ENCODE results near the gene DOCK2.

DOCK2 gene

GRCh38 chr5:169691471-169691870, 54.4 kb downstream of the DOCK2 start:
- DNase-seq (ENCODE audit: low spot score), result no peak

- no peak for DNase-seq (ENCODE audit: low spot score)
Observed at GRCh38 chr5:169694091-169694625, 57.1 kb downstream of the DOCK2 start.

DNA sequence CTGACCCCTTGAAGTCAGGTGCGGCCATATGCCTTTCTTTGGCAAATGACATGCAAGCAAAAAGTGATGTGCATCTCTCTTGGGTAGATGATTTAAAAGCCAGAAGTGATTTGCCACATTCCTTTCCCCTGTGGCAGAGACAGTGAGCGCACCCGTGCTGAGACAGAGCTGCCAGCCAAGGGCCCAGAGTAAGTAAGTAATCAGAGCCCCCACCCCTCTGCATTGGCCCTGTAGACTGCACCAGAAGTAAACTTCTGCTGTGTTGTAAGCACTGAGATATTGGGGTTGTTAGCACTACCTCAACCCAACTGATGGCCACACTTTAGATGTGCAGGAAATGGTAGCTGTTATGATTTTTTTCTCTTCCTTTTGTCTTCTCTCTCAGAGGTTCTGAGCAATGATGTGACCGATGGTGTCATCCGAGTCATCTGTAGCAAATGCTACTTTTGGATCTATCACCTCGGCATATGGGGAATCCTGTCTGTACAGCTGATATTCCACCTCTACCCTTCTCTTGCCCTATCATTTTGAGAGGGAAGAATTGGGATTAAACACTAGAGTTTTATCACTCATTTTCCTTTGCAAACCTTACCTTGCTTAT, 58.0 kb downstream of the DOCK2 start:
- DNase-seq (ENCODE audit: low spot score), result no peak

DNA sequence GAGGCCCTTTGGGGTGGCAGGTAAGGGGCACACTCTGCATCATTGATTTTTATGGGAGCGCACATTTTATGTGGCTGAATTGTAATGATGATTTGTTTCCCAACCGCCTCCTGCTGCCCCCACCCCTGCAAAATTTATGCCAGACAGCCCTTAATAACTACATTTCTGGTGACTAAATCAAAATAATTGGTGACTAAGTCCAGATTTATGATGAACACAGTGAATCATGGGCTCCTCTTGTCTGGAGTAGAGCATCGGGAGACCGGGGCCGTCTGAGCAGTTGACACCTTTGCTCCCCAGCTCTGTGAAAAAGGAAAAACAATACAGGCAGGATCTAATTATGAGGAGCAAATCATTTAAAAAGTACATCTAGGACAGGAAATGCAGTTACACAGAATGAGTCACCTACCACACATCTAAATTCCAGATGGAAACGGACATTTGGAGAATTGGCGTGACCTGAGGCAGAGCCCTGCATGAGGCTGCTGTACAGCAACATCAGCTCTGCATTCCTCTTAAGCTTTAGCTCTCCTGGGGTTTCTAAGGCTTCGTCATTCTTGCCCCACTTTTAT, 58.9 kb downstream of the DOCK2 start:
- DNase-seq (ENCODE audit: low spot score), result no peak

DNA sequence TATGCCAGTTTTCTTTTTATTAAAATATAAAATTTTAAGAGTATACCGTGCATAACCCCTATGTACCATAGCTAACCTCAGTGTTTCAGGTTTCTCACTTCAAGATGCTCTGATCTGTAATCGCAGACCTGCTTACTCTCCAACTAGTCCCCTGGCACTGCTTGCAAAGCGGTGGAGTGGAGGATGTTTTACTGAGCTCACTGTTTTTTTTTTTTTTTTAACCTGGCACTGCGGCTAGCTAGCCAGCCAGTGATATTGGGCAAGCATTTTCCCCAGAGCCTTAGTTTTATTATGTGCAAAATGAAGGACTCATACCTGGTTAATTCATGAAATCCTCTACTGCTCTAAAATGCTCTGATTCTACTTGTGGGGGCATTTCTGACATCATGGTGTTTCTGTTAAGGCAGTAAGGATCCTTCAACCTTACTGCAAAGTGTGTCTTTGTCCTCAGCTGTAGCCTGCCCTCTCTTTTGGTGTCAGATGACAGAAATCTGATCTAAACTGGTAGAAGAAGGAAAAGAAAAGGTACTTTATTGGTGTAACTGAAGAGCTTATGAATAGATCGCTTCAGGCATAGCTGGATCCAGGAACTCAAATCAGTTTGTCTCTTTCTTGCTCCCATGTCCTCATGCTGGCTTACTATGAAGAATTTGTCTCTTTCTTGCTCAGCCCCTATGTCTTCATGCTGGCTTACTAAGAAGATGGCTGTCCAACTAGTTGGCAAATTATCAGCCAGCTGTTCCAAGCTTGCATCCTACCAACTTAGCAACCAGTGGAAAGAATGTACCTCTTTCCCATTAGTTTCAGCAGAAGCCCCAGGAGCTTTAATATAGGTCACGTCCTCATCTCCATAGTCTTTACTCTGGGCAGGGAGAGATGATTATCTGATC, 59.8 kb downstream of the DOCK2 start:
- DNase-seq (ENCODE audit: low spot score), result no peak

DNA sequence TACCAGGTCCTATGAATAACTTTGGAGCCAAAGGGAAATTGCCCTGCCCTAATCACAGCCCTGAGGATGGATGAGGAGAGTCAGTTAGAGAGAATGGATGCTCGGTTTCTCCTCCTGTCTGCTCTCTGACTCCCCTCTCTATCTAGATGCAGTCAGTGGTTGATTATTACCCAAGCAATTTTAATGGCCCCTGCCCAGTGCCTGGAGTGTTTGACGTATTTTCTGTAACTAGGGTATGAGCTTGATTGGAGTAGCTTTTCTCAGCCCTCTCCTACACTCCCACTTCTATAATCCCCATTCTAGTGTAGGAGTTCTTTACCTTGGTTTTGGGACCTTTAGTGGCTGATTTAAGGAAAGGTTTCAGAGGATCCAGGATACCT, 60.4 kb downstream of the DOCK2 start:
- DNase-seq (ENCODE audit: low spot score), result no peak

DNA sequence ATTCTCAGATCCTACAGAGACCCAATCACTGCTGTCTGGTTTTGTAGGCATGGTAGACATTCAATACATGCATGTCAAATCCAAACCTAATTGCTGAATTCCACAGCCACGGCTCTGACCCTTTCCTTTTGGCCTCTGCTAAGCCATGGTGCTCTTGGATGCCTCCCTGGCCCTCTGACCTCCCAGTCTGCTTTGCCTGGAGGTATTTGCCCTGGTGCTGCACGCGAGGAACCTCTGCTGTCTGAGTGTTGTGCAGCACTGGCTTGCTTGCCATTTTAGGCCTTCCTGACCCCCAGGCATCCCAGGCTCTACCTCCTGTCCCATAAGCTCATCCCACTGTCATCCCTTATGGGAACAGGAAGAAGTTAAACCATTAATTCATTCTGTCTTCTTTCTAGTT, 60.9 kb downstream of the DOCK2 start:
- no peak for DNase-seq (ENCODE audit: low spot score)

DNA sequence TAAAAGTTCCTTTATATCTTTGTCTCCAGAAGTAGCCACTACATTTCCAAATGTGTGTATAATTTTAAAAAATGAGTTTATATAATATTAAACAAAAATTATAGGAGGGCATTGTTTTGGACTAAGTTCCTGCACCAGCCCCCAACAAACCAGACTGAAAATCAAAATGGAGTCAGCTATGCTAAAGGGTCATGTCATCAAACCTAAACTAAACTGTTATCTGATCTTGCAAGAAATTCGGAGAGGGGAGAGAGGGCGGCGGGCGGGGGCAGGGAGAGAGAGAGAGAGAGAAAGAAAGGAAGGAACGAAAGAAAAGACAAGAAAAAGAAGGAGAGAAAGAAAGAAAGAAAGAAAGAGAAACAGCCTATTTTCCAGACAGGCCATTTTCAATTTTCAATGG, 63.5 kb downstream of the DOCK2 start:
- no peak for DNase-seq (ENCODE audit: low spot score)

DNA sequence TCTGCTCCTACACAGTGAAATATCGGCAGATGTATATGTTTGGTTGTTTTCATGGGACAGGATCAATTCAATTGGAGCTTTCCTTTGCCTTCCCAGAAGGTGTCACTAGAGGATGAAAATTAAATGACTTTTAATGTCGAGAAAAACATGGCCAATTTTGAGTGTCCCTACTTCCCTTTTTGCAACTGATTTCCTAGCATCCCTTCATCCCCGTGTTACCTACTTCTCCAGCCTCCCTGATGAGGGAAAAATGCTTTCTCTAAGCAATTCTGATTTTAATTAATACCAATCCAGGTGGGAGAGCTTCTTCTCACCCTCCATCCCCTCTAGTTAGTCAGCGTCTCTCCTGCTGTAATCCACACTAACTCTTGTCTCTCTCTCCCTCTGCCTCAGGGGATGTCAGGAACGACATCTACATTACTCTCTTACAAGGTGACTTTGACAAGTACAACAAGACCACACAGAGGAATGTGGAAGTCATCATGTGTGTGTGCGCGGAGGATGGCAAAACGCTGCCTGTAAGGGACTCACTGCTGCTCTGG, 64.9 kb downstream of the DOCK2 start:
- no peak for DNase-seq (ENCODE audit: low spot score)

- no peak for DNase-seq (ENCODE audit: low spot score)
Observed at GRCh38 chr5:169702693-169703481, 65.8 kb downstream of the DOCK2 start.

DNA sequence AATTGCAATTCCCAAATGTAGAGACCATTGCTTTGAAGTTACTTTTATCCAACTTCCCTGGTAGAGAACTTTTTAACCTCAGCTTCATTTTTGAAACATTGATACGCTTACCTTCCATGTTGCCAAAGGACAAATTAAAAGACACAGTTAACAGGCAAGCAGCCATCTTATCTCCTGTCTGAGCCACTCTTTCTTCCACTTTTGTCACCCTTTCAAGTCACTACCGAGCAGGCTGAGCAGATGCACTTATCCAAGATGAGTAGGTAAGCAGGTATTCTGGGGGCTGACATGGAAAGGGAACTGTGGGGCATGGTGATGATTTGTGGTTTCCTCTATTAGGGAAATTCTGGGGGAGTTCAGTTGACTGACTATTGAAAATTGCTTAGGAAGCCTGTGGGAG, 66.7 kb downstream of the DOCK2 start:
- no peak for DNase-seq (ENCODE audit: low spot score)

DNA sequence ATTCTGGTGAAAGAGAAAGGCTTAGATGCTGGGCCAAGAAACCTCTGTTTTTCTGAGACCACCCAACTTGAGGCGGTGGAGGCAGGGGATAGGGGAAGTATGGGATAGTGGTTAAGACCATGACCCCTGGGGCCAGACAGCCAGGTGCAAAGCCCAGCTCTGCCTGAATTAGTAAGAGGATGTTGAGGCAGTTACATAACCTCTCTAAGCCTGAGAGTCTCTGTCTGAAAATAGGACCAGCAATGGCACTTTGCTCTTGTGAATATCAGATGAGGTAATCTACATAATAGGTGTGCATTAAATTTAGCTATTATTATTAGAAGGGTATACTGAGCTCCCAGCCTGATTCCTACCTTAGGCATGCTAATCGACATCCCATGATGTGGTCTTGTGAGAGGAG, 68.2 kb downstream of the DOCK2 start:
- DNase-seq (ENCODE audit: low spot score), result no peak

DNA sequence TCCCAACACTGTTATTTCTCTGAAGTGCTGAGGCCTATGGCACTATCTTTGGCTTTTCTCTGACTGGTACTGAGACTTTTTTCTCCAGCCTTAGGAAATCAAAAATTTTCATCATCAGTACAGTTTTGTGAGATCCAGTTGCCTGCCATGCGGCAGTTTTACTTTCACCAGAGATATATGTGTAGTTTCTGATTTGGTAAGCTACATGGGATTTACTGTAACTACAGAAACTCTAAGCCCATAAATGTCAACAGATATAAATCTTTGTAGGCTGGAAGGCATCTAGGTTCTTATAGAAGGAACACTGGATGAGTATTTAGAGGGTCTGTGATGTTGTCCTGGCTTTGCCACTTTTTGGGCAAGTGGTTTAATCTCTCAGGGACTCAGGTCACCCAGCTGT, 69.0 kb downstream of the DOCK2 start:
- DNase-seq (ENCODE audit: low spot score), result no peak

- no peak for DNase-seq (ENCODE audit: low spot score)
Observed at GRCh38 chr5:169706758-169707450, 69.8 kb downstream of the DOCK2 start.

- no peak for DNase-seq (ENCODE audit: low spot score)
Observed at GRCh38 chr5:169707686-169708085, 70.6 kb downstream of the DOCK2 start.

DNA sequence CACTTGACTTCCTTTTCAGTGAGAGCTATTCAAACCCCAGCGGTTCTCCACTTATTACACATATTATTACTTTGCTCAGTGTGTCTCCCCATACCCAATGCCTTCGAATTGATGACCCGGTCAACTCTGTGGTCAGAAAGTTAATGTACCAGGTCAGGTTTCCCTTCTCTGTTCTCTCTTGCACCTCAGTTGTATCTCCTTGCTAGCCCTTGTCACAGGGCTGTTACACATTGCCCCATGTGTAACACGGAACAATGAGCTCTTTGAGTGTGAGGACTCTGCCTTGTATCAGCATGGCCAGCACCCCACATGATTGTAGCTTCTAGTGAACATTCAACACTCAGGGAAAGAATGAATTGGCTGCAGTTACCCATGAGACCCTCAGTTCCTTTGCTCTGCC, 73.6 kb downstream of the DOCK2 start:
- no peak for DNase-seq (ENCODE audit: low spot score)

DNA sequence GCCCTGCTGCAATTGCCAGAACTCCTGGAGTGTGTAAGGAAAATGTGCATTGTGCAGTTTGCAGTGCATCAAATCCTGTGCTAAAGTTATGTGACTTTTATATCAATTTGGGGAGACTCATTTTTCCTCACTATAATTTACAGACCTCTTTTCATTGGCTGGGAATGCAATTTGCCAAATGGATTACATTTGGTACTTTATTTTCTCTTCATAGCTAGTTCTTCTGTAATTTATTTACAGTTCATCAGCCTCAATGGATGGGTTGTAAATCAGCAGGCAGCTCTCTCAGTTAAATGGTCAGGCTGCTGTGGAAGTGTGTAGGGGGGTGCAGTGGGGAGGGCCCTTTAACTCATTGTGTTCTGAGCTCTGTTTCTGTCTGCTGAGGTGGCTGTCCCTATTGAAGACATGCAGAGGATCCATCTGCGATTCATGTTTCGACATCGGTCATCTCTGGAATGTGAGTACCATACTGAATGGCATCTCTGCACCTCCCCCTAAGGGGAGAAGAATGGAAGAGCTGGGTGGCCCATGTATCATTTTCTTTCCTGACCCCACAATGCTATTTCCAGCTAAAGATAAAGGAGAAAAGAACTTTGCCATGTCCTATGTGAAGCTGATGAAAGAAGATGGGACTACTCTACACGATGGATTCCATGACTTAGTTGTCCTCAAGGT, 74.6 kb downstream of the DOCK2 start:
- no peak for DNase-seq (ENCODE audit: low spot score)

DNA sequence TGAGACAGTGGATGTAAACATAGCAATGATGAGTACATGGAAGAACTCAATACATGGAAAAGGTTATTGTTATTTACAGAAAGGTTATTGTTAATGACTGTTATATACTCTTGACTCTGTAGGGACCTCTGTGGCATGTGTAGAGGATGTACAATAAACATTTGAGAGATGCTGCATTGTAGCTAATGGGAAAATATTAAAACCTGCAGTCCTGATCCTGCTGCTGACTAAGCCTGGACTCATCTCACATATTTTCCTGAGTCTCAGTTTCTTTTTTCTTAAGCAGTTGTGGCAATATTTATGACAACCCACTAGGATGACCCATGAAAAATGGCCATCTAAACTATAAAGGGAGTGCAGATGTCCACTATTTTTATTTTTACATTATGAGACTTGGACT, 75.4 kb downstream of the DOCK2 start:
- DNase-seq (ENCODE audit: low spot score), result no peak

GRCh38 chr5:169716287-169716686, 79.2 kb downstream of the DOCK2 start:
- DNase-seq (ENCODE audit: low spot score), result no peak

- no peak for DNase-seq (ENCODE audit: low spot score)
Observed at GRCh38 chr5:169717288-169717687, 80.2 kb downstream of the DOCK2 start.
